ENCODE results near the gene C1QTNF12. TPM values are rescaled to one million over a fixed set of nuclear protein-coding genes. Genes with fewer than 3 reads are reported as not detected.

The C1QTNF12 gene
- total RNA-seq, 1 experiment from 2014 or later, result 4.4 TPM

Small RNA genes within 50 kb of the gene (microRNA-seq; reads per million reads assigned to microRNA genes)
- not detected for gene MIR6726

Other genes with a start within 250 kb of the C1QTNF12 start
- 18.5 and 20.8 TPM in 2 replicates for gene HES4, start 246.6 kb downstream of the C1QTNF12 start, total RNA-seq (2021)
- gene ISG15, start 233.2 kb downstream of the C1QTNF12 start, total RNA-seq (2021), result 45.3 and 55.6 TPM in 2 replicates
- 151 and 164 TPM in 2 replicates for gene AGRN, start 226.6 kb downstream of the C1QTNF12 start, total RNA-seq (2021)
- gene RNF223, start 172.4 kb downstream of the C1QTNF12 start, total RNA-seq (2021), result not detected in 2 replicates
- 26.8 and 28.4 TPM in 2 replicates for gene C1orf159, start 130.6 kb downstream of the C1QTNF12 start, total RNA-seq (2021)
- not detected in 2 replicates for gene TTLL10, start 72.8 kb downstream of the C1QTNF12 start, total RNA-seq (2021)
- 0.77 and 1.1 TPM in 2 replicates for gene TNFRSF18, start 40.1 kb downstream of the C1QTNF12 start, total RNA-seq (2021)
- gene TNFRSF4, start 32.6 kb downstream of the C1QTNF12 start, total RNA-seq (2021), result 0.80 and 1.5 TPM in 2 replicates
- gene SDF4, start 14.7 kb downstream of the C1QTNF12 start, total RNA-seq (2021), result 121 and 133 TPM in 2 replicates
- gene B3GALT6, start 14.5 kb downstream of the C1QTNF12 start, total RNA-seq (2021), result 41.3 and 41.8 TPM in 2 replicates
- 86.4 and 92.8 TPM in 2 replicates for gene UBE2J2, start 27.1 kb upstream of the C1QTNF12 start, total RNA-seq (2021)
- gene SCNN1D, start 33.7 kb upstream of the C1QTNF12 start, total RNA-seq (2021), result 4.5 and 13.0 TPM in 2 replicates
- 67.6 and 71.9 TPM in 2 replicates for gene ACAP3, start 61.2 kb upstream of the C1QTNF12 start, total RNA-seq (2021)
- gene PUSL1, start 61.9 kb upstream of the C1QTNF12 start, total RNA-seq (2021), result 28.5 and 31.3 TPM in 2 replicates
- gene INTS11, start 77.9 kb upstream of the C1QTNF12 start, total RNA-seq (2021), result 156 and 182 TPM in 2 replicates
- gene CPTP, start 78.1 kb upstream of the C1QTNF12 start, total RNA-seq (2021), result 17.0 and 20.8 TPM in 2 replicates
- gene TAS1R3, start 84.6 kb upstream of the C1QTNF12 start, total RNA-seq (2021), result 0.21 and 0.39 TPM in 2 replicates
- gene DVL1, start 102.7 kb upstream of the C1QTNF12 start, total RNA-seq (2021), result 48.0 and 58.1 TPM in 2 replicates
- 0.55 and 0.73 TPM in 2 replicates for gene MXRA8, start 111.8 kb upstream of the C1QTNF12 start, total RNA-seq (2021)
- 172 and 176 TPM in 2 replicates for gene AURKAIP1, start 128.5 kb upstream of the C1QTNF12 start, total RNA-seq (2021)
- 206 and 213 TPM in 2 replicates for gene CCNL2, start 152.6 kb upstream of the C1QTNF12 start, total RNA-seq (2021)
- 137 and 151 TPM in 2 replicates for gene MRPL20, start 160.6 kb upstream of the C1QTNF12 start, total RNA-seq (2021)
- gene ANKRD65, start 174.6 kb upstream of the C1QTNF12 start, total RNA-seq (2021), result not detected in 2 replicates
- 0.92 and 2.7 TPM in 2 replicates for gene VWA1, start 189.0 kb upstream of the C1QTNF12 start, total RNA-seq (2021)
- 0.22 and 0.39 TPM in 2 replicates for gene ATAD3C, start 203.0 kb upstream of the C1QTNF12 start, total RNA-seq (2021)
- 46.1 and 68.9 TPM in 2 replicates for gene ATAD3B, start 225.0 kb upstream of the C1QTNF12 start, total RNA-seq (2021)

All from A673 (cell line).